Gastrocnemius medialis (tissue), 4 donors: Measurements from ENCODE around the gene GALNT18. TPM values are rescaled to one million over a fixed set of nuclear protein-coding genes. Genes with fewer than 3 reads are reported as not detected.

Experiments
- ATAC-seq, 2 donors: fragments of 150-250 bp; one replicate each; pipeline ENCODE4 v1.9.1; 2016
- DNase-seq, 2 donors: peaks; one replicate each; pipeline ENCODE4 v3.0.0-alpha.2; 2019
- H3K27ac ChIP-seq, 4 donors: fragments of 200-600 bp; sonication (generic); 1 replicate in 1 of 4; 2 replicates in 3 of 4; pipeline ENCODE4 v1.5.1; 2016 to 2018; ENCODE audit warnings: mild to moderate bottlenecking in 2 of 4, moderate library complexity in 1 of 4
- H3K27me3 ChIP-seq, 3 donors: fragments of 200-600 bp; sonication (generic) in 2 of 3; 1 replicate in 1 of 3; 2 replicates in 2 of 3; pipeline versions ENCODE4 v1.5.1 to v1.6.0; 2016 to 2019; ENCODE audit warnings: mild to moderate bottlenecking in 1 of 3, moderate library complexity in 1 of 3
- H3K36me3 ChIP-seq, 2 donors: fragments of 200-600 bp; sonication (generic) in 1 of 2; one replicate each; pipeline ENCODE4 v1.5.1; 2017 to 2018
- H3K4me1 ChIP-seq, 2 donors: fragments of 200-600 bp; sonication (generic) in 1 of 2; one replicate each; pipeline ENCODE4 v1.5.1; 2016 to 2017; ENCODE audit warnings: mild to moderate bottlenecking in 2 of 2
- H3K4me3 ChIP-seq, 4 donors: fragments of 200-600 bp; sonication (generic) in 3 of 4; 1 replicate in 1 of 4; 2 replicates in 3 of 4; pipeline ENCODE4 v1.5.1; 2016 to 2019; ENCODE audit warnings: mild to moderate bottlenecking in 2 of 4
- H3K9me3 ChIP-seq, 3 donors: fragments of 200-600 bp; sonication (generic) in 2 of 3; 1 replicate in 1 of 3; 2 replicates in 2 of 3; pipeline ENCODE4 v1.5.1; 2016 to 2019
- POLR2A ChIP-seq, 2 donors: fragments of 450-650 bp; IDR thresholded peaks; one replicate each; pipeline ENCODE4 v1.6.1; 2017; ENCODE audit warnings: antibody characterized with exemption in 2 of 2, mild to moderate bottlenecking in 2 of 2, moderate library complexity in 2 of 2
- in situ Hi-C, 4 donors: fragments of 200-750 bp; cut with MboI; loops; one replicate each; pipeline versions ENCODE4 v1.15.0 to v1.8.0; 2017; ENCODE audit warnings: low sequenced_read_pairs in 4 of 4
- intact Hi-C: fragments of 100-400 bp; cut with DNase I; formaldehyde crosslinking; loops from one replicate; pipeline ENCODE4 v1.15.1; 2023; ENCODE audit warnings: low total_unique reads
- total RNA-seq, 4 donors: library from RNA; depleted of rRNA; stranded (reverse); fragments of >200 nt; gene quantifications; one replicate each; pipeline versions ENCODE4 v1.1.0 to v1.2.3, GENCODE V29; 2016
- TF ChIP-seq, protein P1 (sequence below), 5 experiments: fragments of 450-650 bp in 3 of 5; fragments of 200-600 bp in 2 of 5; sonication (generic) in 2 of 5; IDR thresholded peaks in 4 of 5; conservative IDR thresholded peaks in 1 of 5; 1 replicate in 4 of 5; 2 replicates in 1 of 5; pipeline ENCODE4 v1.5.1; 2016 to 2019; ENCODE audit warnings: antibody characterized with exemption in 5 of 5, mild to moderate bottlenecking in 3 of 5, moderate library complexity in 3 of 5

GALNT18 gene
- total RNA-seq, 4 donors from 2014 or later, result 10.5 to 29.2 (median 11.2) TPM

DNA sequence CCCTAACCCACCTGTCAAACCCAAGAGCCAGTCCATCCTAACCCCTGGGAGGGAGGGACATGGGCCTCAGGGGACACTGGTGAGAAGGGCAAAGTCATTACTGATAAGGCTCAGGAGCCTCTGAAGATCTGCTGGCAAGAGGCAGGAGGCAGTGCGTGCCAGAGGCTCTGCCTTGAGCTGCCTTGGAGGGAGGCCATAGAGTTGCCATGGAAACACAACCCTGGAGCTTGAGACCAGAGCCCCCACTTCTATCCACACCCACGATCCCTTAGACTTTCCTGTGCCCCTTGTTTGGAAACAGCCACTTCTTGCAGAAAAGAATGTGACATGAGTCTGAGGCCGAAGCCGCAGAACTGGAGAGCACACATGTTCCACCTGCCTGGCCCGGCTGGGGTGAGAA is 179.0 kb downstream of the GALNT18 start:
- H3K9me3 ChIP-seq, result no peaks in the 10 kb centered on the region
- in situ Hi-C loops (no loop called here), intact Hi-C loops (no loop called here)
- DNase-seq (no peak), ATAC-seq (no peak)
- H3K36me3 ChIP-seq, result no peaks in the 10 kb centered on the region
- H3K4me1 ChIP-seq, result peaks cover 10 to 13% of the 10 kb centered on the region in 2 donors
- H3K4me3 ChIP-seq, result no peak overlapping the region
- no peaks in the 10 kb centered on the region for H3K27me3 ChIP-seq
- TF ChIP-seq POLR2A (IDR thresholded peaks at IDR 0.05), result no peak
- TF ChIP-seq, protein P1, sequence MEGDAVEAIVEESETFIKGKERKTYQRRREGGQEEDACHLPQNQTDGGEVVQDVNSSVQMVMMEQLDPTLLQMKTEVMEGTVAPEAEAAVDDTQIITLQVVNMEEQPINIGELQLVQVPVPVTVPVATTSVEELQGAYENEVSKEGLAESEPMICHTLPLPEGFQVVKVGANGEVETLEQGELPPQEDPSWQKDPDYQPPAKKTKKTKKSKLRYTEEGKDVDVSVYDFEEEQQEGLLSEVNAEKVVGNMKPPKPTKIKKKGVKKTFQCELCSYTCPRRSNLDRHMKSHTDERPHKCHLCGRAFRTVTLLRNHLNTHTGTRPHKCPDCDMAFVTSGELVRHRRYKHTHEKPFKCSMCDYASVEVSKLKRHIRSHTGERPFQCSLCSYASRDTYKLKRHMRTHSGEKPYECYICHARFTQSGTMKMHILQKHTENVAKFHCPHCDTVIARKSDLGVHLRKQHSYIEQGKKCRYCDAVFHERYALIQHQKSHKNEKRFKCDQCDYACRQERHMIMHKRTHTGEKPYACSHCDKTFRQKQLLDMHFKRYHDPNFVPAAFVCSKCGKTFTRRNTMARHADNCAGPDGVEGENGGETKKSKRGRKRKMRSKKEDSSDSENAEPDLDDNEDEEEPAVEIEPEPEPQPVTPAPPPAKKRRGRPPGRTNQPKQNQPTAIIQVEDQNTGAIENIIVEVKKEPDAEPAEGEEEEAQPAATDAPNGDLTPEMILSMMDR (IDR thresholded peaks at IDR 0.05 in 4 of 5, conservative IDR thresholded peaks at IDR 0.05 in 1 of 5), result no peak
- H3K27ac ChIP-seq, result no peak overlapping the region

DNA sequence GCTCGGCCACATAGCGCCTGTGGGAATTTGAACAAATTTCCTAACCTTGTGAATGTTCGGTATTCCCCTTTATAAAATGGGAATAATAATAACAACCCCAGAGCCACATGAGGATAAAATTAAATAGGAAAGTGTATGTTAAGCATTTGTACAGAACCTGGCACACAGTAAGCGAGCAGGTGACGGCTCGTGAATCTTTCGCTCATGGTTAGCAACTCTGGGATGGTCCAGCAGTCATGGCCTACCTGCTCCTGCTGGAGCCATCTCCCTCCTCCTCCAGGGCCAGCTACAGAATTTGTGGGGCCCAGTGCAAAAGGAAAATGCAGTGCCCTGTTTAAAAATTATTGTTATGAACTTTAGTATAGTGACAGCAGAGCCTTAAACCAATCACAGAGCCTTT is 180.3 kb downstream of the GALNT18 start:
- no peaks in the 10 kb centered on the region for H3K9me3 ChIP-seq
- no peak overlapping the region for H3K27ac ChIP-seq
- H3K27me3 ChIP-seq, result no peaks in the 10 kb centered on the region
- intact Hi-C loops (no loop called here), in situ Hi-C loops (no loop called here)
- no peaks in the 10 kb centered on the region for H3K36me3 ChIP-seq
- no peak for ATAC-seq
- TF ChIP-seq POLR2A (IDR thresholded peaks at IDR 0.05), result no peak
- TF ChIP-seq, protein P1 (IDR thresholded peaks at IDR 0.05 in 4 of 5, conservative IDR thresholded peaks at IDR 0.05 in 1 of 5), result no peak
- no peak overlapping the region for H3K4me3 ChIP-seq
- no peak for DNase-seq
- peaks cover 10 to 13% of the 10 kb centered on the region in 2 donors for H3K4me1 ChIP-seq

DNA sequence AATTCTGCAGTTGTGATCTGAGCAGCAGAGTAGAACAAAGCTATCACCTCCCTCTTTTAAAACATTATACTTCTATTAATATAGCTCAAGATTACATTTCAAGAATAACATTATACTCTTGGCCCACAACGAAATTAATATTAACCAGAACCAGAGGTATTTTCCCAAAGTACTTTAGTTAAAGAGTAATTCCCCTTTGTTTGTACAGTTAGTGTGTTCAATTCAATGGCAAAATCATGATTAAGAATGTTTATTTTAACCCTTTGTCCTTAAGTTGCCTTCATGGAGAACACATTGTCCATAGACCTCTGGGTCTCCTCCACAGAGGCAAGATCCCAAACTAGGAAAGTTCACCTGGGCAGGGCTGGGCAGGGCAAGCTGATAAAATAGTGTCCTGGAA is 180.7 kb downstream of the GALNT18 start:
- ATAC-seq, result no peak
- Histone ChIP-seq H3K27ac (no peak overlapping the region), H3K4me3 (no peak overlapping the region), H3K4me1 (peaks cover 10 to 13% of the 10 kb centered on the region in 2 donors), H3K36me3 (no peaks in the 10 kb centered on the region), H3K9me3 (no peaks in the 10 kb centered on the region), H3K27me3 (no peaks in the 10 kb centered on the region)
- TF ChIP-seq POLR2A (IDR thresholded peaks at IDR 0.05), result no peak
- TF ChIP-seq, protein P1 (IDR thresholded peaks at IDR 0.05 in 4 of 5, conservative IDR thresholded peaks at IDR 0.05 in 1 of 5), result no peak
- intact Hi-C loops, result no loop called here
- in situ Hi-C loops, result no loop called here
- DNase-seq, result no peak

DNA sequence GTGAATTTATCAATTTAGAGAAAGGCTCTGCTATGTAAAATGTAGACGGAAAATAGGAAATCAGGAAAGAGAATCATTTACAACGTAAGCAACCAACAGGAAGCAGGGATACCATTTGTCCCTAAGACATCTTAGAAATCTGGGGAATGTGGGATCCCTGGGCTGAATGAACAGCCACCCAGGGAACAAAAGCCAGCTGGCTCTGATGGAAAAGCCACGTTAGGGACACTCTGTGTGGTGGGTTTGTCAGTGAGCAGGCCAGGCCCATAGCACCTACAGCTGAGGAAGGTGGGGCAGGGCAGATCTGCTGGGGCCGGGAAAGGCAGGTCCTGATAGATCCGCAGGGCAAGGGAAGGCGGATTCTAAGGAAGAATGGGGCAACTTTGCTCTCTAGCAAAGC is 181.7 kb downstream of the GALNT18 start:
- TF ChIP-seq, protein P1 (IDR thresholded peaks at IDR 0.05 in 4 of 5, conservative IDR thresholded peaks at IDR 0.05 in 1 of 5), result no peak
- no peak for TF ChIP-seq POLR2A (IDR thresholded peaks at IDR 0.05)
- no peak overlapping the region for H3K4me3 ChIP-seq
- DNase-seq (no peak), ATAC-seq (no peak)
- H3K36me3 ChIP-seq, result no peaks in the 10 kb centered on the region
- no peaks in the 10 kb centered on the region for H3K9me3 ChIP-seq
- in situ Hi-C loops, result no loop called here
- peaks cover 10 to 11% of the 10 kb centered on the region in 2 donors for H3K4me1 ChIP-seq
- no peak overlapping the region for H3K27ac ChIP-seq
- intact Hi-C loops, result no loop called here
- H3K27me3 ChIP-seq, result no peaks in the 10 kb centered on the region

DNA sequence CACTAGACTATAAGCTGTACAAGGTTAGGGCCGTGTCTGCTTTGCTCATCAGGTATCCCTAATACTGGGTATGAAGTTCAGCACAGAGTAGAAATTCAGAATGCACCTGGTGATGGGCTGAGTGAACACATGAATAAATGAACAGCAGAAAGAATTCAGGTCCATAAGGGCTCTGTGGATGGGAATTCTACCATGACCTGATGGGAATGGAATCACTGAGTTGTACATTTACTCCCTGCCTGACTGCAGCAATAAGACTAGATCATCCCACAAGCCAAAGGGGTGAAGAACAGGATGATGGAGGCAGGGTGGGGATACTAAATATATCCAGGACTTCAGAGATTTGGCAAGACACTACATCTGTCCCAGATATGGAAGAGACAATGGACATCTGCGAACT is 182.2 kb downstream of the GALNT18 start:
- no peak for ATAC-seq
- Histone ChIP-seq H3K4me1 (peaks cover 6 to 8% of the 10 kb centered on the region in 2 donors), H3K36me3 (no peaks in the 10 kb centered on the region), H3K27me3 (no peaks in the 10 kb centered on the region), H3K27ac (no peak overlapping the region), H3K9me3 (no peaks in the 10 kb centered on the region), H3K4me3 (no peak overlapping the region)
- no peak for DNase-seq
- intact Hi-C loops, result no loop called here
- TF ChIP-seq, protein P1 (IDR thresholded peaks at IDR 0.05 in 4 of 5, conservative IDR thresholded peaks at IDR 0.05 in 1 of 5), result no peak
- no peak for TF ChIP-seq POLR2A (IDR thresholded peaks at IDR 0.05)
- in situ Hi-C loops, result no loop called here
